Tibial artery (tissue), 4 donors: ENCODE measurements around the gene SH3GL1.
"Not testable (repeated sequence)": the region's sequence is repeated elsewhere in the genome, so short reads cannot be mapped to it uniquely, and the experiment has no call there.

Experiments used
- DNase-seq, 2 donors: peaks; one replicate each; pipeline ENCODE4 v3.0.0-alpha.2; 2019
- H3K27ac ChIP-seq, 2 donors: fragments of 200-600 bp; sonication (generic) in 1 of 2; 1 replicate in 1 of 2; 2 replicates in 1 of 2; pipeline ENCODE4 v1.5.1; 2018 to 2019; ENCODE audit warnings: mild to moderate bottlenecking in 1 of 2
- H3K27me3 ChIP-seq, 2 donors: fragments of 200-600 bp; sonication (generic) in 1 of 2; one replicate each; pipeline versions ENCODE4 v1.5.1 to v1.6.0; 2016 to 2019
- H3K36me3 ChIP-seq, 3 donors: fragments of 200-600 bp; sonication (generic) in 2 of 3; one replicate each; pipeline ENCODE4 v1.5.1; 2016 to 2019; ENCODE audit warnings: mild to moderate bottlenecking in 2 of 3
- H3K4me1 ChIP-seq, 4 donors: fragments of 200-600 bp; sonication (generic) in 2 of 4; 1 replicate in 3 of 4; 2 replicates in 1 of 4; pipeline ENCODE4 v1.5.1; 2016 to 2019
- H3K4me3 ChIP-seq, 2 donors: fragments of 200-600 bp; sonication (generic) in 1 of 2; 1 replicate in 1 of 2; 2 replicates in 1 of 2; pipeline ENCODE4 v1.5.1; 2018 to 2019; ENCODE audit warnings: mild to moderate bottlenecking in 2 of 2
- H3K9me3 ChIP-seq, 3 donors: fragments of 200-600 bp; sonication (generic) in 1 of 3; one replicate each; pipeline ENCODE4 v1.5.1; 2016 to 2019
- CTCF ChIP-seq, 2 experiments: fragments of 200-600 bp in 1 of 2; fragments of 450-650 bp in 1 of 2; IDR thresholded peaks; one replicate each; pipeline ENCODE4 v1.5.1; 2017 to 2019; ENCODE audit warnings: antibody characterized with exemption in 2 of 2, mild to moderate bottlenecking in 1 of 2, moderate library complexity in 1 of 2
- intact Hi-C: fragments of 100-400 bp; cut with DNase I; formaldehyde crosslinking; loops from one replicate; pipeline ENCODE4 v1.15.0; 2023; ENCODE audit warnings: low total_unique reads

Gene SH3GL1

GRCh38 chr19:4338441-4339355, 61.6 kb downstream of the SH3GL1 start, which contains the start of gene STAP2:
Gene STAP2, minus strand, starts transcription at chr19:4338827. Its CDS starts 74 bp downstream, at chr19:4338753.
- Histone ChIP-seq H3K36me3 (no peaks in the 10 kb centered on the region), H3K27ac (no peak within 1 kb of the TSS), H3K4me1 (peaks cover 0 to 15% (median 7%) of the 10 kb centered on the region in 4 donors), H3K27me3 (peaks cover 0 to 4% of the 10 kb centered on the region in 2 donors), H3K9me3 (no peaks in the 10 kb centered on the region), H3K4me3 (peak within 1 kb of the TSS; percentile 29 to 48)
- intact Hi-C loops, result no loop called here
- no peak for TF ChIP-seq CTCF (IDR thresholded peaks at IDR 0.05)
- no peak for DNase-seq

- intact Hi-C loops, result no loop called here
- Histone ChIP-seq H3K4me3 (peak overlapping the region; percentile 29 to 48), H3K4me1 (peaks cover 0 to 14% (median 7%) of the 10 kb centered on the region in 4 donors), H3K9me3 (no peaks in the 10 kb centered on the region), H3K27ac (no peak overlapping the region), H3K27me3 (peaks cover 0 to 4% of the 10 kb centered on the region in 2 donors), H3K36me3 (no peaks in the 10 kb centered on the region)
- DNase-seq, result no peak
- no peak for TF ChIP-seq CTCF (IDR thresholded peaks at IDR 0.05)
Observed at GRCh38 chr19:4337906-4338440, 62.4 kb downstream of the SH3GL1 start.

GRCh38 chr19:4334929-4335570, 65.3 kb downstream of the SH3GL1 start:
- no peak overlapping the region for H3K4me3 ChIP-seq
- H3K4me1 ChIP-seq, result peaks cover 0 to 8% (median 2%) of the 10 kb centered on the region in 4 donors
- intact Hi-C loops, result no loop called here
- H3K9me3 ChIP-seq, result no peaks in the 10 kb centered on the region
- no peak for TF ChIP-seq CTCF (IDR thresholded peaks at IDR 0.05)
- peaks cover 0 to 4% of the 10 kb centered on the region in 2 donors for H3K27me3 ChIP-seq
- H3K27ac ChIP-seq, result no peak overlapping the region
- no peak for DNase-seq
- H3K36me3 ChIP-seq, result peaks cover 0 to 8% (median 0%) of the 10 kb centered on the region in 3 donors

- intact Hi-C loops, result no loop called here
- peaks cover 0 to 8% (median 0%) of the 10 kb centered on the region in 3 donors for H3K36me3 ChIP-seq
- no peaks in the 10 kb centered on the region for H3K9me3 ChIP-seq
- H3K4me1 ChIP-seq, result peaks cover 0 to 26% (median 19%) of the 10 kb centered on the region in 4 donors
- H3K27me3 ChIP-seq, result peaks cover 0 to 45% of the 10 kb centered on the region in 2 donors
- H3K4me3 ChIP-seq, result no peak overlapping the region
- no peak for DNase-seq
- no peak for TF ChIP-seq CTCF (IDR thresholded peaks at IDR 0.05)
- H3K27ac ChIP-seq, result no peak overlapping the region
Observed at GRCh38 chr19:4329858-4330257, 70.5 kb downstream of the SH3GL1 start.

- DNase-seq, H3K9me3 ChIP-seq, intact Hi-C loops: not testable (repeated sequence)
- peaks cover 0 to 26% (median 19%) of the 10 kb centered on the region in 4 donors for H3K4me1 ChIP-seq
- peak overlapping the region in 1 of 2 donors; percentile 34 for H3K27ac ChIP-seq
- H3K4me3 ChIP-seq, result peak overlapping the region; percentile 30 to 45
- H3K36me3 ChIP-seq, result peaks cover 0 to 12% (median 0%) of the 10 kb centered on the region in 3 donors
- peaks cover 0 to 47% of the 10 kb centered on the region in 2 donors for H3K27me3 ChIP-seq
Observed at GRCh38 chr19:4328991-4329681, 71.2 kb downstream of the SH3GL1 start.
